ENCODE data around the gene AHDC1. TPM values are rescaled to one million over a fixed set of nuclear protein-coding genes. Genes with fewer than 3 reads are reported as not detected.
A peak's percentile ranks its signal among the peaks of the same experiment; 100 is the strongest.

Gene AHDC1
- total and polyA plus RNA-seq, 7 donors: 6.4 to 65.2 (median 35.9) TPM

DNA sequence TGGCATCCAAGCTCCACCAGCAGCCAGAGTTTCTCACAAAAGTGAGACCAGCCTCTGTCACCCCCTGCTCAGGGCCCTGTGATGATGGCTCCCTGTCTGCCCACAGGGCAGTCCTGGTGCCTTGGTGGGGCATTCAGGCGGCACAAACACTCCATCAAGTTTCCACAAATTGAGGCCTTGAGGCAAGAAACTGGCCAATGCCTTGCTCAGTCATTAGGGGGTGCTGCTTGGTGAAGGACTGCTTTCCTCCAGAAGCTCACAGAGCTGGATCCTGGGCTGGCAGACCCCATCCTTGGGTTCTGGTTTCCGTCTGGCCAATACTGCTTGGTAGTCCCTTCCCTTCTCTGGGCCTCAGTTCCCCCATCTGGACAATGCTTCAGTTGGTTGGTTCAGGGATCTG, 12.5 kb upstream of the AHDC1 start:
- DNase-seq: no peak
- no peak for ATAC-seq
- Histone ChIP-seq H3K27me3 (ENCODE audit: insufficient read depth in 3 of 3, low read length in 2 of 3) (no peaks in the 10 kb centered on the region), H3K9me3 (no peaks in the 10 kb centered on the region), H3K27ac (no peak overlapping the region), H3K4me3 (no peak overlapping the region), H3K4me1 (no peaks in the 10 kb centered on the region), H3K36me3 (ENCODE audit: insufficient read depth in 1 of 2, low read depth in 1 of 2) (no peaks in the 10 kb centered on the region)
- no peak for TF ChIP-seq CTCF (IDR thresholded peaks at IDR 0.05)
- intact Hi-C loops (cut with DNase I): no loop called here
- WGBS, 3 donors: 83 to 100% (median 99%) methylated on average over 2 of the region's 2 CpGs

DNA sequence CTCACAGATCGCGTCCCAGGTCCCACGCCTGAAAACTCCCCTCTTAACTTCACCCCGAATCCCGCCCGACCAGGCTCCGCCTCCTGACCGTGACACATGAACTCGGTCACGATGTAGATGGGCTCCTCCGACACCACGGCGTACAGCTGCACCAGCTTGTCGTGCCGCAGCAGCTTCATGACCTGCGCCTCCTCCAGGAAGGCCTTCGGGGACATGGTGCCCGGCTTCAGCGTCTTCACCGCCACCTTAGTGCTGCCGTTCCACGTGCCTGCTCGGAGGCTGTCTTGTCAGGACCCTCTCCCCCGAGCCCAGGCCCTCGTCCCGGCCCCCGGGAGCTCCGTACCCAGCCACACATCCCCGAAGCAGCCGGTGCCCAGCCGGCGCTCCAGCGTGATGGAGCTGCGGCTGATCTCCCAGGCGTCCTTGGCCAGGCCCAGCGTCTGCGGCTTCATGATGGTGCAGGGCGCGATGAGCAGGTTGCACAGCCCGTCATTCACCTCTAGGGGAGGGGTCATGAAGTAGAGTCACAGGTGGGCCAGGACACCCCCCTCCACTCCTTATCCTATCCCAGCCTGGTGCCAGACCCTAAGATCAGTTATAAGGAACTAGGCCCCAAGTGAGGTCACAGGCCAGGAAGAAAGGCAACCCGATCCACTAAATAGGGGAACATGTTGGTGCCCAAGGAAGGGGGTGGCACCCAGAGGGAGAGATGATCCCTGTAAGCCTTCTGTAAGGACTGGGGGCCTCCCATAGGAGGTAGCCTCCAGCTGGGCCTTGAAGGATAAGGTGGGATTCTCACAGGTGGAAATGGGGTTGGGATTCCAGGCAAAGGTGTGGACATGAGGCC, 11.6 kb upstream of the AHDC1 start:
- no peaks in the 10 kb centered on the region for H3K27me3 ChIP-seq (ENCODE audit: insufficient read depth in 3 of 3, low read length in 2 of 3)
- no peak for DNase-seq
- TF ChIP-seq CTCF (IDR thresholded peaks at IDR 0.05): no peak
- intact Hi-C loops (cut with DNase I): no loop called here
- 67 to 74% (median 67%) methylated on average over 41 of the region's 41 CpGs for WGBS, 3 donors
- no peaks in the 10 kb centered on the region for H3K4me1 ChIP-seq
- H3K36me3 ChIP-seq (ENCODE audit: insufficient read depth in 1 of 2, low read depth in 1 of 2): no peaks in the 10 kb centered on the region
- no peak overlapping the region for H3K4me3 ChIP-seq
- no peak overlapping the region for H3K27ac ChIP-seq
- ATAC-seq: no peak
- no peaks in the 10 kb centered on the region for H3K9me3 ChIP-seq

DNA sequence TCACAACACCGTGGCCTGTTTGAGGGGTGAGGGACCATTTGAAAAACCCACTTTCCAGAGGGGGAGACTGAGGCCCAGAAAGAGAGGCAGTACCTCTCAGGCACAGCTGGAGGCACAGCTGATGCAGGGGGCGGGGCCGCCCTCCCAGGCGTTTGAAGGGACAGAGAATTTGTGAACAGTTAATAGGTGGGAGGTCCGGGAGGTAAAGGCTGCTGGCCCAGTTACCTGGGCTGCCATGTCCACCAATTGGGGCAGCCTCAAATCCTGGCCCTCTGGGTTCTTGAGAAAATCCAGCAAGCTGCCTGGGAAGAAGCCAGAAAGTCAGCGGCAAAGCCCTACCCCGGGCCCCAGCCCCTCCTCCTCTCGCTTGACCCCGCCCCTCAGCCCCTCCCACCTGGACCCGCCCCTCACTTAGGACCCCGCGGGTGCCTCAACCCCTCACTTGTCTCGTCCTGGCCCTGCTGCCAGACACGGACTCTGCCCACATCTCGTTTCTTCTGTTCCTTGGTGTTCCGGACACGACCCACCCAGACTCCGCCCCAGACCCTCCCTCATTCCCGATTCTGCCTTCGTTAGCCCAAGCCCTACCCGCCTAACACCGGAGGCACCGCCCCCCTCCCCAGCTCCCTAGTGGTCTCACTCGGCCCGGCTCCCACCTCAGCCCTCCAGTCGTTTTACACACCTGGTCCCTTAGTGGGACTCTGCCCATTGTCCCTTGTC, 10.8 kb upstream of the AHDC1 start:
- no peaks in the 10 kb centered on the region for H3K4me1 ChIP-seq
- TF ChIP-seq CTCF (IDR thresholded peaks at IDR 0.05): no peak
- DNase-seq (no peak), ATAC-seq (peak in 1 of 4 donors; percentile 26)
- intact Hi-C loops (cut with DNase I): no loop called here
- H3K36me3 ChIP-seq (ENCODE audit: insufficient read depth in 1 of 2, low read depth in 1 of 2): no peaks in the 10 kb centered on the region
- no peak overlapping the region for H3K27ac ChIP-seq
- WGBS, 3 donors: 19 to 28% (median 24%) methylated on average over 21 to 26 of the region's 26 CpGs
- H3K9me3 ChIP-seq: no peaks in the 10 kb centered on the region
- no peak overlapping the region for H3K4me3 ChIP-seq
- H3K27me3 ChIP-seq (ENCODE audit: insufficient read depth in 3 of 3, low read length in 2 of 3): no peaks in the 10 kb centered on the region

- Histone ChIP-seq H3K27ac (no peak overlapping the region), H3K9me3 (no peaks in the 10 kb centered on the region), H3K4me1 (no peaks in the 10 kb centered on the region), H3K27me3 (ENCODE audit: insufficient read depth in 3 of 3, low read length in 2 of 3) (no peaks in the 10 kb centered on the region), H3K36me3 (ENCODE audit: insufficient read depth in 1 of 2, low read depth in 1 of 2) (no peaks in the 10 kb centered on the region), H3K4me3 (no peak overlapping the region)
- intact Hi-C loops (cut with DNase I): no loop called here
- no peak for TF ChIP-seq CTCF (IDR thresholded peaks at IDR 0.05)
- DNase-seq: no peak
- no peak for ATAC-seq
- WGBS, 3 donors: 76 to 83% (median 77%) methylated on average over 16 of the region's 16 CpGs
Observed at GRCh38 chr1:27614043-27614624, 10.2 kb upstream of the AHDC1 start.
